Thoracic aorta (tissue), 2 donors: ENCODE measurements around the gene NOL3. TPM values are rescaled to one million over a fixed set of nuclear protein-coding genes. Genes with fewer than 3 reads are reported as not detected.

ENCODE experiments used
- ATAC-seq: fragments of 150-250 bp; one replicate; pipeline ENCODE4 v1.8.0; 2017; ENCODE audit warnings: low read depth; ENCODE audit not compliant: insufficient number of reproducible peaks, low FRiP score
- DNase-seq: peaks from one replicate; pipeline ENCODE4 v3.0.0-alpha.2; 2020; ENCODE audit warnings: low spot score
- H3K27ac ChIP-seq, 2 donors: fragments of 200-600 bp; sonication (generic); 1 replicate in 1 of 2; 2 replicates in 1 of 2; pipeline ENCODE4 v1.5.1; 2016; ENCODE audit warnings: mild to moderate bottlenecking in 2 of 2, moderate library complexity in 2 of 2
- H3K27me3 ChIP-seq: fragments of 200-600 bp; sonication (generic); replicated peaks from 2 replicates; pipeline ENCODE4 v1.6.0; 2016; ENCODE audit warnings: mild to moderate bottlenecking; ENCODE audit not compliant: insufficient read depth
- H3K36me3 ChIP-seq: fragments of 200-600 bp; sonication (generic); one replicate; pipeline ENCODE4 v1.5.1; 2016
- H3K4me1 ChIP-seq, 2 donors: fragments of 200-600 bp; sonication (generic); 1 replicate in 1 of 2; 2 replicates in 1 of 2; pipeline versions ENCODE4 v1.5.1 to v1.6.0; 2016; ENCODE audit warnings: low read depth in 2 of 2, mild to moderate bottlenecking in 1 of 2; ENCODE audit not compliant: control insufficient read depth in 1 of 2
- H3K4me3 ChIP-seq: fragments of 200-600 bp; sonication (generic); 2 replicates; pipeline ENCODE4 v1.5.1; 2016; ENCODE audit warnings: mild to moderate bottlenecking
- H3K9me3 ChIP-seq: fragments of 200-600 bp; sonication (generic); 2 replicates; pipeline ENCODE4 v1.5.1; 2016
- CTCF ChIP-seq: fragments of 200-600 bp; sonication (generic); IDR thresholded peaks from one replicate; pipeline ENCODE4 v1.5.1; 2019; ENCODE audit warnings: antibody characterized with exemption
- total RNA-seq, 2 donors: library from RNA; depleted of rRNA; stranded (reverse); fragments of >200 nt; gene quantifications; one replicate each; pipeline versions ENCODE4 v1.1.0 to v1.2.3, GENCODE V29; 2016

NOL3 gene
- total RNA-seq, 2 donors from 2014 or later = 43.5 to 80.8 TPM

- no peak for TF ChIP-seq CTCF
- H3K27me3 ChIP-seq = no peaks in the 10 kb centered on the region
- DNase-seq (no peak), ATAC-seq (no peak)
- H3K4me1 ChIP-seq = peaks cover 27 to 50% of the 10 kb centered on the region in 2 donors
- H3K4me3 ChIP-seq = peak overlapping the region; percentile 83
- no peaks in the 10 kb centered on the region for H3K9me3 ChIP-seq
- peak overlapping the region; percentile 95 to 97 for H3K27ac ChIP-seq
- peaks cover 3% of the 10 kb centered on the region for H3K36me3 ChIP-seq
Measured at GRCh38 chr16:67170949-67171649, 761 bp downstream of the NOL3 start.

- Histone ChIP-seq H3K4me1 (peaks cover 31 to 58% of the 10 kb centered on the region in 2 donors), H3K36me3 (peaks cover 3% of the 10 kb centered on the region), H3K27me3 (no peaks in the 10 kb centered on the region), H3K4me3 (peak overlapping the region; percentile 76), H3K9me3 (no peaks in the 10 kb centered on the region), H3K27ac (peak overlapping the region; percentile 76 to 91)
- TF ChIP-seq CTCF = no peak
- no peak for ATAC-seq
- no peak for DNase-seq
Measured at GRCh38 chr16:67173323-67173722, 3.0 kb downstream of the NOL3 start.

GRCh38 chr16:67173808-67174705 lies 3.7 kb downstream of the NOL3 start:
- Histone ChIP-seq H3K27me3 (no peaks in the 10 kb centered on the region), H3K4me1 (peaks cover 33 to 61% of the 10 kb centered on the region in 2 donors), H3K9me3 (no peaks in the 10 kb centered on the region), H3K27ac (peak overlapping the region; percentile 76 to 91), H3K36me3 (peaks cover 3% of the 10 kb centered on the region), H3K4me3 (peak overlapping the region; percentile 76)
- TF ChIP-seq CTCF = peak; percentile 17
- DNase-seq (peak; percentile 58), ATAC-seq (peak; percentile 50)

GRCh38 chr16:67174706-67175231 lies 4.4 kb downstream of the NOL3 start:
- Histone ChIP-seq H3K36me3 (peaks cover 3% of the 10 kb centered on the region), H3K4me1 (peaks cover 26 to 54% of the 10 kb centered on the region in 2 donors), H3K9me3 (no peaks in the 10 kb centered on the region), H3K27ac (peak overlapping the region; percentile 76 to 91), H3K4me3 (peak overlapping the region; percentile 76), H3K27me3 (no peaks in the 10 kb centered on the region)
- ATAC-seq = no peak
- no peak for DNase-seq
- TF ChIP-seq CTCF = no peak

- no peak for TF ChIP-seq CTCF
- no peak for ATAC-seq
- Histone ChIP-seq H3K36me3 (peaks cover 3% of the 10 kb centered on the region), H3K4me3 (no peak overlapping the region), H3K27me3 (no peaks in the 10 kb centered on the region), H3K27ac (no peak overlapping the region), H3K4me1 (peaks cover 22 to 48% of the 10 kb centered on the region in 2 donors), H3K9me3 (no peaks in the 10 kb centered on the region)
- DNase-seq = no peak
Measured at GRCh38 chr16:67176662-67177061, 6.3 kb downstream of the NOL3 start.
